Measurements from ENCODE around the gene SERPINF2.
"Not testable (repeated sequence)": the region's sequence is repeated elsewhere in the genome, so short reads cannot be mapped to it uniquely, and the experiment has no call there.

SERPINF2 gene

GRCh38 chr17:1796800-1797199 is 54.1 kb downstream of the SERPINF2 start:
- no peak for DNase-seq

DNA sequence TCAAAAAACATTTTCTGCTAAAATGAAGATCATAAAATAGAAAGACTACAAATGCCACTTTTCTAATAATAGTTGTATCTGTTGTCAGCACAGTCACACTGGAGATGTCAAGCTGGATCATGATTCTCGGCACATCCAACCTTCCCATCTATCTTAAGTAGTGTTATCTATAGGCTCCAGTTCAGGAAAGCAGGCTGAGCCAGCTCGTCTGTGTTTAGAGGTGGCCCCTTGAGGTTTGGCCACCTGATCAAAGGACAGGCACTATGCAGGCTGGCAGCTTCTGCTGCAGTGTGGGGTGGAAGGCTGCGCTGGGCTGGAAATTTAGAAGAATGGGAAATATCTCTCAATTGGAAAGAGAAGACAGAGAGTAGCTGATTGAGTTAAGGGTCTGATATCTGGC is 54.7 kb downstream of the SERPINF2 start:
- no peak for DNase-seq

GRCh38 chr17:1797846-1798245 is 55.2 kb downstream of the SERPINF2 start:
- not testable (repeated sequence) for DNase-seq

- DNase-seq = no peak
Observed at GRCh38 chr17:1800240-1800639, 57.6 kb downstream of the SERPINF2 start.

DNA sequence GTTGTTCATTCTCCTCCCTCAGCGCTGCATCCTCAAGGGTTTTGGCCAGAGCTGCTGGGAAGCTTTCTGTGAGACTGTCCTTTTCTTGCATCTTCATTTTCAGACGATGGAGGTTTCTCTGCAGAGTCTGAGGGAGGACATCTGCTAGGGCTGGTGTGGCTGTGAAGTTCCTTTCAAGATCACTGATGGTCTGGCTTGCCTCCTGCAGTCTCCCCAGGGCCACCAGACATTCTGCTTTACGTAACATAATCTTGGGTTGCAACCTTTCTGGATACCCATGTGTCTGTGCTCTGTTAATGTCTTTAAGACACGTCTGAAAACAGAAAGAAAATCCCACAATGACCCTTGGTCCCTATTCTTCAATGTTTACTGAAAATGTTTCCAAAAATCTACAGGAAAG is 58.0 kb downstream of the SERPINF2 start:
- no peak for DNase-seq

GRCh38 chr17:1802429-1802828 is 59.8 kb downstream of the SERPINF2 start:
- no peak for DNase-seq

DNA sequence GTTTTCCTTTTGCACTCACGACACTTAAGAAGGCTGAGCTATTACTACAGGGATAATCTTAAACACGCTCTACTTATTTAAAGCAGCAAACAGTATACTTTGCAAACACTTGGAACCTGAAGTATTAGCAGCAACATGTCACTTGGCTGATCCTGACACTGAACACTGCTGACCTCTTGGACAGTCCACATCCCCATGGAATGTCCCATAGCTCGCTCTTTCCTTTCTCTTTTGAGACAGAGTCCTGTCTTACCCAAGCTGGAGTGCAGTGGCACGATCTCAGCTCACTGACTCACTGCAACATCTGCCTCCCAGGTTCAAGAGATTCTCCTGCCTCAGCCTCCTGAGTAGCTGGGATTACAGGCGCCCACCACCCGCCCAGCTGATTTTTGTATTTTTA is 60.6 kb downstream of the SERPINF2 start:
- no peak for DNase-seq

Data from NCI-H524 treated with DMSO at 0.1 percent for 48 hours (cell line).